Heart left ventricle (tissue), 16 donors: ENCODE results near the gene PPP1R14B. TPM values are rescaled to one million over a fixed set of nuclear protein-coding genes. Genes with fewer than 3 reads are reported as not detected.

Experiments
- ATAC-seq, 4 donors: fragments of 200-7000 bp; cut with Tn5 transposase; one replicate each; pipeline ENCODE4 v1.9.1; 2020 to 2022; ENCODE audit warnings: moderate library complexity in 4 of 4, mild to moderate bottlenecking in 3 of 4, moderate number of reproducible peaks in 1 of 4
- DNase-seq, 5 donors: peaks; one replicate each; pipeline ENCODE4 v3.0.0-alpha.2; 2020
- H3K27ac ChIP-seq, 12 donors: fragments of 200-600 bp; sonication (generic) in 4 of 12; one replicate each; pipeline versions ENCODE4 v1.5.0 to v1.8.0; 2016 to 2022; ENCODE audit warnings: mild to moderate bottlenecking in 2 of 12
- H3K27me3 ChIP-seq, 9 donors: fragments of 200-600 bp; sonication (generic) in 2 of 9; one replicate each; pipeline versions ENCODE4 v1.5.1 to v1.8.0; 2016 to 2022; ENCODE audit warnings: mild to moderate bottlenecking in 3 of 9
- H3K36me3 ChIP-seq, 9 donors: fragments of 200-600 bp; sonication (generic) in 2 of 9; one replicate each; pipeline versions ENCODE4 v1.5.0 to v1.8.0; 2018 to 2022; ENCODE audit warnings: mild to moderate bottlenecking in 2 of 9
- H3K4me1 ChIP-seq, 12 donors: fragments of 200-600 bp; sonication (generic) in 4 of 12; one replicate each; pipeline versions ENCODE4 v1.5.0 to v1.8.0; 2016 to 2022; ENCODE audit warnings: mild to moderate bottlenecking in 3 of 12
- H3K4me3 ChIP-seq, 12 donors: fragments of 200-600 bp; sonication (generic) in 4 of 12; one replicate each; pipeline versions ENCODE4 v1.5.0 to v1.8.0; 2017 to 2022; ENCODE audit warnings: mild to moderate bottlenecking in 9 of 12, moderate library complexity in 4 of 12
- H3K9me3 ChIP-seq, 12 donors: fragments of 200-600 bp; sonication (generic) in 4 of 12; one replicate each; pipeline versions ENCODE4 v1.5.0 to v1.8.0; 2016 to 2022; ENCODE audit warnings: mild to moderate bottlenecking in 1 of 12
- POLR2A ChIP-seq, 2 donors: fragments of 450-650 bp; IDR thresholded peaks; one replicate each; pipeline ENCODE4 v1.6.1; 2017; ENCODE audit warnings: antibody characterized with exemption in 2 of 2, mild to moderate bottlenecking in 2 of 2, moderate library complexity in 2 of 2
- WGBS, 4 donors: extraction: QIAGEN DNeasy Blood & Tissue Kit in 2 of 4; methylation state at CpG; one replicate each; pipeline versions ENCODE4 v1.1.5 to v1.1.7; 2013 to 2018; 5-methylcytosine and 5-hydroxymethylcytosine counted together
- intact Hi-C, 10 donors: fragments of 100-400 bp; cut with DNase I; formaldehyde crosslinking; loops; one replicate each; pipeline versions ENCODE4 v1.11.1 to v1.14.2; 2022
- polyA plus RNA-seq, 2 donors: library from polyadenylated mRNA; stranded (reverse); fragments of 200-250 nt; gene quantifications; one replicate each; pipeline ENCODE4 v1.2.3, GENCODE V29; 2013
- total RNA-seq, 9 donors: library from RNA; depleted of rRNA in 2 of 9; stranded (reverse); fragments of >200 nt in 2 of 9; fragmentation: NEBNext Ultra II Directional in 3 of 9; extraction: Animal tissue kit (Norgen Biotek cat#: 25700) in 3 of 9; gene quantifications; one replicate each; pipeline versions ENCODE4 v1.1.0 to v1.2.4, GENCODE V29; 2016 to 2023
- TF ChIP-seq, protein P1 (sequence below), 12 donors: fragments of 200-600 bp; sonication (generic) in 4 of 12; IDR thresholded peaks; one replicate each; pipeline versions ENCODE4 v1.5.0 to v1.8.0; 2018 to 2022; ENCODE audit warnings: antibody characterized with exemption in 12 of 12, mild to moderate bottlenecking in 5 of 12
- donor health status: ischemic (EF 13 %, LVEDD 7.1; RV severe dilation, severe dysfunction).
- donor health status: healthy with polysubstance abuse.
- donor health status: DM: no; HTN: yes; CAD: no.
- donor health status: DM: no; HTN: no; CAD: no.
- donor health status: ischemic (EF 25% LVEDD 6.9; RV normal size, moderate dysfunction).
- donor health status: ischemic (EF 25% LVEDD 5.7; RV mildly dilated, moderate dysfunction).
- donor health status: healthy.
- donor health status: DM: yes; HTN: yes; CAD: no.
- donor health status: ischemic (EF 35%, LVEDD 5.7; RV mildly dilated, moderate dysfunction).
- donor health status: nonischemic (EF 11% LVEDD 7.7; RV severe dilation, severe dysfunction).
- donor health status: DM: yes; HTN: yes; CAD: no.
- donor health status: PGD.
- donor health status: ischemic (EF 29% LVEDD 5.4; RV normal size, mild dysfunction).
- donor health status: nonischemic (EF 23%, LVEDD 6.1; RV moderate dilation, normal function).

The PPP1R14B gene
- total and polyA plus RNA-seq, 11 donors, result 69.6 to 244 (median 108) TPM

DNA sequence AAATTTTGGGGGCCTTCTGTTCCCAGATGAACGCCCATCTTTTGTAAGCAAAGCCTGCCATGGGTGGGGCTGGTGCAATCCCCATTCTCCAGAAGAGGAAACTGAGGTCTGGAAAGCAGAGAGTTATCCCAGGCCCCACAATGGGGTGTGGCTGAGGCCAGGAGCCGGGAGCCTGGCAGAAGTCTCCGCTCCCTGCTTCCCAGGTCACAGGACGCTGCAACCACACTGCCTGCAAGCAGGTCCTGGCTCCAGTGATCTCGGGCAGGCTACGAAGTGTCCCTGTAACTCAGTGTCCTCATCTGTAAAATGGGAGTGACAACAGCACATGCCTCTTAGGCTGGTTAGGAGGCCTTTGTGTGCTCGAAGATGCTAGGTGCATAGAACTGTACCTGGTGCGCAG is 6.3 kb upstream of the PPP1R14B start:
- H3K27me3 ChIP-seq, result no peaks in the 10 kb centered on the region
- intact Hi-C loops, result loop anchor here in 2 of 10 donors (5.0 to 10.0 kb wide), 2 partner anchors 49 to 52 kb away; partner anchors contain the start of genes CATSPERZ (in 2 of the 2) and ESRRA (in 1 of the 2)
- no peak for TF ChIP-seq POLR2A (IDR thresholded peaks at IDR 0.05)
- TF ChIP-seq, protein P1, sequence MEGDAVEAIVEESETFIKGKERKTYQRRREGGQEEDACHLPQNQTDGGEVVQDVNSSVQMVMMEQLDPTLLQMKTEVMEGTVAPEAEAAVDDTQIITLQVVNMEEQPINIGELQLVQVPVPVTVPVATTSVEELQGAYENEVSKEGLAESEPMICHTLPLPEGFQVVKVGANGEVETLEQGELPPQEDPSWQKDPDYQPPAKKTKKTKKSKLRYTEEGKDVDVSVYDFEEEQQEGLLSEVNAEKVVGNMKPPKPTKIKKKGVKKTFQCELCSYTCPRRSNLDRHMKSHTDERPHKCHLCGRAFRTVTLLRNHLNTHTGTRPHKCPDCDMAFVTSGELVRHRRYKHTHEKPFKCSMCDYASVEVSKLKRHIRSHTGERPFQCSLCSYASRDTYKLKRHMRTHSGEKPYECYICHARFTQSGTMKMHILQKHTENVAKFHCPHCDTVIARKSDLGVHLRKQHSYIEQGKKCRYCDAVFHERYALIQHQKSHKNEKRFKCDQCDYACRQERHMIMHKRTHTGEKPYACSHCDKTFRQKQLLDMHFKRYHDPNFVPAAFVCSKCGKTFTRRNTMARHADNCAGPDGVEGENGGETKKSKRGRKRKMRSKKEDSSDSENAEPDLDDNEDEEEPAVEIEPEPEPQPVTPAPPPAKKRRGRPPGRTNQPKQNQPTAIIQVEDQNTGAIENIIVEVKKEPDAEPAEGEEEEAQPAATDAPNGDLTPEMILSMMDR (IDR thresholded peaks at IDR 0.05), result no peak
- H3K9me3 ChIP-seq, result no peaks in the 10 kb centered on the region
- WGBS, 4 donors, result 80 to 93% (median 81%) methylated on average over 5 to 8 of the region's 8 CpGs
- H3K27ac ChIP-seq, result peak overlapping the region in 3 of 12 donors; percentile 19 to 83 (median 79)
- DNase-seq, result no peak
- H3K4me1 ChIP-seq, result peaks cover 5 to 42% (median 25%) of the 10 kb centered on the region in 12 donors
- H3K4me3 ChIP-seq, result peak overlapping the region in 7 of 12 donors; percentile 62 to 100 (median 94)
- peaks cover 0 to 38% (median 28%) of the 10 kb centered on the region in 9 donors for H3K36me3 ChIP-seq
- no peak for ATAC-seq

DNA sequence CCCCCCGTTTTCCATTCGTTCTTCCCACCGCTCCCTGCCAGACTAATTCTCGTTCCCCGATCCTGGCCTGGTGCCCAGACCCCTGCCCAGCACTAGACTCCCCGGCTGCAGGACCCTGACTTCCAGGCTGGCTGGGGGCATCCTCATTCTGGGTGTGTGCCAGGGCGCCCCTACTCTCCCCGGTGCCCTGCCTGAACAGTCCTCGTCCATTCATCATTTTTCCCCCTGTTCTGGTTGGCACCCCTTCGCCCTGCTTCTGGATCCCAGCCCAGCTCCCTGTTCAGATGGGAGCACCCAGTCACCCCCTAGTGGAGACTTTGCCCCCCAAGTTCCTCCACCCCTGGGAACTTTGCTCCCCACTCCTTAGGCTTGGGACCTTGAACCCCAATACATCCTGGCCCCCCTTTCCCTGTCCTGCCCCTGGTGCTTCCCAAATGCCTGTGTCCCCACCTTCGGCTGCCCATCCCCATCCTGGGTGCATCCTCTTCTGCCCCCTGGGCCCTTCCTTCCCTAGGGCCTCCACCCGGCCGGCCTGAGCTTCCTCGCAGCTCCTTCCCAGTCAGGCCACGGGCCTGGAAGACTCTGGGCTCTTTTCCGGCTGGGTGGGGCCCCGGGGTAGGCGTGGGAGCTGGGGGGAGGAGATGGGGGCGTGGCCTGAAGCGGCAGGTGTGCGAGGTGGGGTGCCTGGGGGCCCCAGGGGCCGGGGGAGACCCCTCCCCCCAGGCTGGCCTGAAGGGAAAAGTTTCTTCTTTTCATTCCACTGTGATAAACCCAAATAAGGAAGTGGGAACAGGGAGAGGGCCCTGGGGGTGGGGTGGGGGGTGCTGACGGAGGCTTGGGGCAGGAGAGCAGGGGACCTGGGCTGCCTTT is 5.5 kb upstream of the PPP1R14B start:
- peak overlapping the region in 11 of 12 donors; percentile 19 to 92 (median 79) for H3K27ac ChIP-seq
- no peaks in the 10 kb centered on the region for H3K27me3 ChIP-seq
- 12 to 20% (median 16%) methylated on average over 16 to 23 of the region's 23 CpGs for WGBS, 4 donors
- H3K4me3 ChIP-seq, result peak overlapping the region; percentile 62 to 100 (median 92)
- TF ChIP-seq, protein P1 (IDR thresholded peaks at IDR 0.05), result peak in 4 of 12 donors; percentile 11 to 31 (median 17)
- no peak for TF ChIP-seq POLR2A (IDR thresholded peaks at IDR 0.05)
- DNase-seq (peak in 4 of 5 donors; percentile 58 to 70 (median 63)), ATAC-seq (peak in 3 of 4 donors; percentile 4 to 43 (median 24))
- intact Hi-C loops, result loop anchor here in 2 of 10 donors (5.0 to 10.0 kb wide), 2 partner anchors 50 to 53 kb away; partner anchors contain the start of genes CATSPERZ (in 2 of the 2) and ESRRA (in 1 of the 2)
- H3K4me1 ChIP-seq, result peaks cover 5 to 48% (median 31%) of the 10 kb centered on the region in 12 donors
- H3K9me3 ChIP-seq, result no peaks in the 10 kb centered on the region
- H3K36me3 ChIP-seq, result peaks cover 0 to 30% (median 23%) of the 10 kb centered on the region in 9 donors

DNA sequence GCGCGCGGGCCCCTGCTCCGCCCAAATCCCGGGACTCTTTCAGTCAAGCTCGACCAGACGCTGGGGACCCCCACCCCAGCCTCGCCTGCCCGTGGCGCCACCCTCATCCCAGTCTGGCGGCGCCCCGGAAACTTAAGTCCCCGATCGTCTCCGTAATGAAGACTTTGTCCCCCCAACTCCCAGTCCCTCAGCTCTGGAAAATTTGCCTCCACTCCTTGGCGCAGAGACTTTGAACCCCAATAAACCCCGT is 4.9 kb upstream of the PPP1R14B start:
- H3K9me3 ChIP-seq, result no peaks in the 10 kb centered on the region
- ATAC-seq, result no peak
- peaks cover 0 to 24% (median 18%) of the 10 kb centered on the region in 9 donors for H3K36me3 ChIP-seq
- H3K27ac ChIP-seq, result peak overlapping the region in 11 of 12 donors; percentile 62 to 92 (median 79)
- H3K4me1 ChIP-seq, result peaks cover 5 to 53% (median 33%) of the 10 kb centered on the region in 12 donors
- TF ChIP-seq, protein P1 (IDR thresholded peaks at IDR 0.05), result no peak
- no peak for TF ChIP-seq POLR2A (IDR thresholded peaks at IDR 0.05)
- peak overlapping the region; percentile 62 to 100 (median 92) for H3K4me3 ChIP-seq
- intact Hi-C loops, result loop anchor here in 4 of 10 donors (1.0 to 10.0 kb wide), 6 partner anchors 17 to 53 kb away; partner anchors contain the start of genes CATSPERZ (in 3 of the 4) and ESRRA (in 1 of the 4)
- DNase-seq, result peak in 1 of 5 donors; percentile 52
- 0 to 1% (median 0%) methylated on average over 17 to 18 of the region's 18 CpGs for WGBS, 4 donors
- H3K27me3 ChIP-seq, result no peaks in the 10 kb centered on the region
